K562 (cell line): ENCODE results near the gene GABRR3. TPM values are rescaled to one million over a fixed set of nuclear protein-coding genes. Genes with fewer than 3 reads are reported as not detected.

Experiments used
- ATAC-seq: fragments of 200-7000 bp; cut with Tn5 transposase; 3 replicates; pipeline ENCODE4 v1.9.1; 2020; ENCODE audit warnings: moderate library complexity
- BruUV-seq: library from RNA; stranded (reverse); fragments of 400-500 nt; replicated peaks from 2 replicates; lab custom pipeline; 2021; lab: Mats Ljungman, UMichigan
- CTCF ChIA-PET: fragments of 300-600 bp; formaldehyde crosslinking; extraction: SDS; loops from one replicate; lab custom pipeline; 2021; ENCODE audit warnings: low intra/inter-chr PET ratio; lab: Yijun Ruan, JAX
- POLR2A ChIA-PET: fragments of 300-600, 350-650 bp; sonication (Branson Sonifier 250); formaldehyde crosslinking; extraction: SDS; loops from one replicate; lab custom pipeline; 2021; ENCODE audit warnings: antibody characterized with exemption, inconsistent platforms; lab: Yijun Ruan, JAX
- DNase-seq, 4 experiments: peaks; one replicate each; pipeline versions ENCODE4 v3.0.0 to v3.0.0-alpha.2; 2011 to 2018; ENCODE audit warnings: low spot score in 3 of 4, mixed read lengths in 3 of 4; ENCODE audit errors: extremely low read depth in 1 of 4
- FAIRE-seq: peaks from 2 replicates; lab custom pipeline; 2011; peaks lifted over from hg19 to GRCh38; lab: Jason Lieb, UNC
- H2AFZ ChIP-seq: 2 replicates; pipeline ENCODE4 v1.6.0; 2011; ENCODE audit warnings: low read depth, low read length, control low read depth, inconsistent platforms
- H3K27ac ChIP-seq: fragments of 200-600 bp; 3 replicates; pipeline ENCODE4 v1.8.0; 2011; ENCODE audit warnings: low read depth, mild to moderate bottlenecking, control low read depth, inconsistent platforms, low read length, moderate library complexity, mixed read lengths; ENCODE audit errors: extremely low read depth
- H3K27me3 ChIP-seq, 2 experiments: fragments of 300-600 bp in 1 of 2; 2 replicates in 1 of 2; 3 replicates in 1 of 2; pipeline versions ENCODE4 v1.6.0 to v1.8.0; 2011; ENCODE audit warnings: inconsistent platforms in 2 of 2, low read length in 2 of 2, mild to moderate bottlenecking in 1 of 2, mixed read lengths in 1 of 2, moderate library complexity in 1 of 2; ENCODE audit not compliant: control insufficient read depth in 2 of 2, insufficient read depth in 2 of 2
- H3K36me3 ChIP-seq: fragments of 300-600 bp; 3 replicates; pipeline ENCODE4 v1.8.0; 2011; ENCODE audit warnings: mild to moderate bottlenecking, low read length, inconsistent platforms; ENCODE audit not compliant: control insufficient read depth, insufficient read depth
- H3K4me1 ChIP-seq, 2 experiments: fragments of 200-600 bp in 1 of 2; replicated peaks in 1 of 2; 2 replicates in 1 of 2; 3 replicates in 1 of 2; pipeline versions ENCODE4 v1.5.1 to v1.8.0; 2011; ENCODE audit warnings: inconsistent platforms in 2 of 2, low read length in 2 of 2, mild to moderate bottlenecking in 1 of 2, mixed read lengths in 1 of 2, moderate library complexity in 1 of 2; ENCODE audit not compliant: control insufficient read depth in 2 of 2, insufficient read depth in 2 of 2
- H3K4me2 ChIP-seq: 2 replicates; pipeline ENCODE4 v1.6.1; 2011; ENCODE audit warnings: low read length, control low read depth, inconsistent platforms, mixed read lengths; ENCODE audit not compliant: insufficient read depth
- H3K4me3 ChIP-seq: fragments of 200-600 bp; sonication (generic), shearing (Covaris generic); 2 replicates; pipeline ENCODE4 v1.5.1; 2016; ENCODE audit warnings: control low read depth, inconsistent platforms
- H3K79me2 ChIP-seq: fragments of 200-600 bp; 3 replicates; pipeline ENCODE4 v1.8.0; 2011; ENCODE audit warnings: low read length, inconsistent platforms; ENCODE audit not compliant: control insufficient read depth, insufficient read depth
- H3K9ac ChIP-seq, 2 experiments: 2 replicates each; pipeline versions ENCODE4 v1.6.0 to v1.6.1; 2011; ENCODE audit warnings: low read depth in 2 of 2, low read length in 2 of 2, control low read depth in 1 of 2, inconsistent platforms in 1 of 2, mild to moderate bottlenecking in 1 of 2, mixed read lengths in 1 of 2; ENCODE audit not compliant: insufficient read depth in 1 of 2
- H3K9me1 ChIP-seq: one replicate; pipeline ENCODE4 v1.6.0; 2011; ENCODE audit warnings: inconsistent platforms, mild to moderate bottlenecking, low read length, moderate library complexity; ENCODE audit not compliant: control insufficient read depth, insufficient read depth
- H3K9me3 ChIP-seq: replicated peaks from 2 replicates; pipeline ENCODE4 v1.5.1; 2011; ENCODE audit warnings: low read depth, low read length, inconsistent platforms; ENCODE audit not compliant: control insufficient read depth, insufficient read depth
- H4K20me1 ChIP-seq: replicated peaks from 2 replicates; pipeline ENCODE4 v1.6.1; 2011; ENCODE audit warnings: low read length, inconsistent platforms, mixed read lengths; ENCODE audit not compliant: control insufficient read depth, insufficient read depth
- BRF1 ChIP-seq: IDR thresholded peaks from 3 replicates; pipeline ENCODE4 v1.6.1; 2011; ENCODE audit warnings: borderline replicate concordance, mild to moderate bottlenecking; ENCODE audit not compliant: insufficient read length; ENCODE audit errors: extremely low read depth
- CTCFL ChIP-seq: IDR thresholded peaks from 2 replicates; pipeline ENCODE4 v1.6.1; 2011; ENCODE audit warnings: borderline replicate concordance, low read depth, mild to moderate bottlenecking, moderate library complexity, low read length; ENCODE audit not compliant: insufficient read depth, poor library complexity, severe bottlenecking
- E2F1 ChIP-seq: sonication (generic); formaldehyde crosslinking; IDR thresholded peaks from 2 replicates; pipeline ENCODE4 v1.8.1; 2023; ENCODE audit warnings: mild to moderate bottlenecking, missing genetic modification reagents, moderate library complexity
- ESRRB ChIP-seq: fragments of 250-450 bp; sonication (Bioruptor Pico); IDR thresholded peaks from 2 replicates; pipeline ENCODE4 v1.5.0; 2020; ENCODE audit warnings: mild to moderate bottlenecking, moderate library complexity, borderline replicate concordance
- HDAC2 ChIP-seq: fragments of 450-650 bp; IDR thresholded peaks from 2 replicates; pipeline ENCODE4 v1.6.1; 2016; ENCODE audit warnings: mild to moderate bottlenecking
- HMGXB4 ChIP-seq: sonication (generic); formaldehyde crosslinking; IDR thresholded peaks from 2 replicates; pipeline ENCODE4 v1.8.1; 2023; ENCODE audit warnings: mild to moderate bottlenecking, missing genetic modification reagents
- MTA2 ChIP-seq: fragments of 450-650 bp; IDR thresholded peaks from 2 replicates; pipeline ENCODE4 v1.6.1; 2016; ENCODE audit warnings: low read depth
- PCBP2 ChIP-seq: fragments of 200-400 bp; formaldehyde crosslinking; IDR thresholded peaks from 2 replicates; pipeline ENCODE4 v1.6.1; 2018; ENCODE audit warnings: low read length, low read depth, mild to moderate bottlenecking, moderate library complexity; ENCODE audit not compliant: poor library complexity, severe bottlenecking
- PHB ChIP-seq: fragments of 250-450 bp; sonication (Bioruptor Pico); IDR thresholded peaks from 2 replicates; pipeline ENCODE4 v1.5.0; 2021
- SP1 ChIP-seq: sonication (generic); formaldehyde crosslinking; IDR thresholded peaks from 2 replicates; pipeline ENCODE4 v1.8.1; 2022; ENCODE audit warnings: mild to moderate bottlenecking, missing genetic modification reagents
- TCF3 ChIP-seq: sonication (generic); formaldehyde crosslinking; IDR thresholded peaks from 2 replicates; pipeline ENCODE4 v1.4.0; 2020; ENCODE audit warnings: mild to moderate bottlenecking, missing genetic modification reagents
- TCF7 ChIP-seq: sonication (generic); IDR thresholded peaks from 2 replicates; pipeline ENCODE4 v1.6.1; 2016; ENCODE audit warnings: antibody characterized with exemption, borderline replicate concordance
- TEAD1 ChIP-seq, 2 experiments: fragments of 450-650 bp in 1 of 2; sonication (generic) in 1 of 2; formaldehyde crosslinking; IDR thresholded peaks; 2 replicates each; pipeline versions ENCODE4 v1.4.0 to v1.8.0; 2020 to 2022; ENCODE audit warnings: mild to moderate bottlenecking in 2 of 2, missing genetic modification reagents in 1 of 2
- ZBTB43 ChIP-seq: sonication (generic); formaldehyde crosslinking; IDR thresholded peaks from 2 replicates; pipeline ENCODE4 v1.8.0; 2023; ENCODE audit warnings: mild to moderate bottlenecking, missing genetic modification reagents
- ZKSCAN8 ChIP-seq: fragments of 200-800 bp; sonication (Bioruptor generic); IDR thresholded peaks from 2 replicates; pipeline ENCODE4 v1.6.1; 2016; ENCODE audit warnings: missing genetic modification characterization, missing compliant biosample characterization
- WGBS: fragments of 100-300 bp; shearing (Covaris generic); methylation state at CpG from one replicate; pipeline ENCODE4 v1.1.6; 2016; ENCODE audit warnings: low coverage, mixed read lengths; ENCODE audit not compliant: insufficient coverage; ENCODE audit errors: missing lambda C conversion rate; 5-methylcytosine and 5-hydroxymethylcytosine counted together
- in situ Hi-C: fragments of 300-500 bp; cut with MboI; formaldehyde crosslinking; loops from 4 replicates; pipeline ENCODE4 v1.15.0; 2018; ENCODE audit warnings: inconsistent platforms, mixed read lengths
- intact Hi-C: fragments of 100-400 bp; cut with micrococcal nuclease; formaldehyde crosslinking; loops from 2 replicates; pipeline ENCODE4 v1.14.2; 2022
- polyA plus RNA-seq, 8 experiments: library from polyadenylated mRNA; depleted of rRNA in 4 of 8; stranded (reverse) in 5 of 8; unstranded in 3 of 8; fragments of >200 nt; fragmentation: Nextera tagmentation in 2 of 8; fragmentation: Illumina TruSeq in 1 of 8; extraction: Ambion mirVana in 2 of 8; extraction: Trizol in 1 of 8; gene quantifications; 2 replicates each; pipeline versions ENCODE4 v1.2.1 to v1.2.3, GENCODE V29; 2011 to 2014; ENCODE audit warnings: inconsistent platforms in 1 of 8, missing spikeins in 1 of 8
- total RNA-seq, 7 experiments: library from RNA; depleted of rRNA in 6 of 7; stranded (reverse); fragments of >200 nt in 6 of 7; fragmentation: Illumina TruSeq in 2 of 7; extraction: Trizol in 2 of 7; gene quantifications; 2 replicates each; pipeline versions ENCODE4 v1.2.1 to v1.2.3, GENCODE V29; 2011 to 2021; ENCODE audit warnings: low replicate concordance in 1 of 7

The GABRR3 gene
- total and polyA plus RNA-seq, 9 of the 15 experiments (the other 6 are each of a cell fraction or from before 2014, with no cell fraction given): not detected

GRCh38 chr3:97939401-97939800 lies 95.7 kb downstream of the GABRR3 start:
- no peaks in the 10 kb centered on the region for H3K27me3 ChIP-seq
- H3K79me2 ChIP-seq: no peaks in the 10 kb centered on the region
- no TSS peak for BruUV-seq
- TF ChIP-seq BRF1: no peak
- TF ChIP-seq HMGXB4 (CRISPR knock-in tag): no peak
- no peak for TF ChIP-seq PCBP2
- TF ChIP-seq SP1: no peak
- TF ChIP-seq TCF7: no peak
- no peak for TF ChIP-seq ZKSCAN8 (CRISPR knock-in tag)
- no peak for TF ChIP-seq E2F1 (CRISPR knock-in tag)
- TF ChIP-seq TCF3 (CRISPR knock-in tag): no peak
- TF ChIP-seq PHB (CRISPR knock-in tag): no peak
- TF ChIP-seq CTCFL: no peak
- TF ChIP-seq ESRRB (CRISPR knock-in tag): no peak
- TF ChIP-seq HDAC2: no peak
- TF ChIP-seq ZBTB43: no peak
- no peak for TF ChIP-seq MTA2
- TF ChIP-seq TEAD1 (CRISPR knock-in tag; IDR thresholded peaks at IDR 0.05): no peak
- H3K9me1 ChIP-seq: no peaks in the 10 kb centered on the region
- H3K27ac ChIP-seq: no peak overlapping the region
- ATAC-seq (no peak), FAIRE-seq (no peak), DNase-seq (no peak)
- CTCF ChIA-PET: no interaction called here
- H2AFZ ChIP-seq: no peak overlapping the region
- H3K4me1 ChIP-seq: no peaks in the 10 kb centered on the region; a peak in 1 of 5 replicates
- H3K4me2 ChIP-seq: no peak overlapping the region
- intact Hi-C loops: no loop called here
- H4K20me1 ChIP-seq: no peaks in the 10 kb centered on the region
- H3K4me3 ChIP-seq: no peak overlapping the region
- 92% methylated on average over 2 of the region's 2 CpGs for WGBS
- POLR2A ChIA-PET: no interaction called here
- no peak overlapping the region for H3K9ac ChIP-seq
- no peaks in the 10 kb centered on the region for H3K9me3 ChIP-seq
- in situ Hi-C loops: no loop called here
- peaks cover 16% of the 10 kb centered on the region; the same call in 2 of the 3 replicates for H3K36me3 ChIP-seq
